ENCODE measurements around the gene TNRC6A.
"Not testable (repeated sequence)": the region's sequence is repeated elsewhere in the genome, so short reads cannot be mapped to it uniquely, and the experiment has no call there.

TNRC6A gene

GRCh38 chr16:24820522-24820921 lies 91.1 kb downstream of the TNRC6A start:
- no peak for DNase-seq

- no peak for DNase-seq
These were observed 91.7 kb downstream of the TNRC6A start for GRCh38 chr16:24821129-24821528.

- DNase-seq = no peak
These were observed 93.1 kb downstream of the TNRC6A start for GRCh38 chr16:24822542-24822941.

GRCh38 chr16:24822974-24823373 lies 93.5 kb downstream of the TNRC6A start:
- DNase-seq = no peak

- no peak for DNase-seq
These were observed 96.2 kb downstream of the TNRC6A start for GRCh38 chr16:24825696-24826095.

- no peak for DNase-seq
These were observed 96.7 kb downstream of the TNRC6A start for GRCh38 chr16:24826096-24826690.

GRCh38 chr16:24826817-24827566 lies 97.5 kb downstream of the TNRC6A start:
- no peak for DNase-seq

- DNase-seq = no peak
These were observed 99.7 kb downstream of the TNRC6A start for GRCh38 chr16:24829153-24829552.

GRCh38 chr16:24833352-24833751 lies 103.9 kb downstream of the TNRC6A start:
- no peak for DNase-seq

- DNase-seq = no peak
These were observed 105.2 kb downstream of the TNRC6A start for GRCh38 chr16:24834459-24835335.

- DNase-seq = no peak
These were observed 107.4 kb downstream of the TNRC6A start for GRCh38 chr16:24836836-24837235.

- no peak for DNase-seq
These were observed 108.5 kb downstream of the TNRC6A start for GRCh38 chr16:24837969-24838368.

GRCh38 chr16:24838554-24839266 lies 109.3 kb downstream of the TNRC6A start:
- DNase-seq = no peak

GRCh38 chr16:24839347-24839972 lies 110.0 kb downstream of the TNRC6A start:
- no peak for DNase-seq

- DNase-seq = no peak
These were observed 111.8 kb downstream of the TNRC6A start for GRCh38 chr16:24841291-24841690.

- DNase-seq = no peak
These were observed 114.9 kb downstream of the TNRC6A start for GRCh38 chr16:24844101-24845030.

- DNase-seq = not testable (repeated sequence)
These were observed 115.5 kb downstream of the TNRC6A start for GRCh38 chr16:24845031-24845365.

GRCh38 chr16:24845726-24846547 lies 116.5 kb downstream of the TNRC6A start, which contains the start of gene SLC5A11:
TSS of gene SLC5A11 (plus strand) at chr16:24845963. CDS start at chr16:24858644, 12,681 bp downstream.
- no peak for DNase-seq

GRCh38 chr16:24846548-24847357 lies 117.3 kb downstream of the TNRC6A start:
- DNase-seq = no peak

GRCh38 chr16:24847358-24847664 lies 117.9 kb downstream of the TNRC6A start:
- no peak for DNase-seq
